ENCODE data around the gene FILIP1. TPM values are rescaled to one million over a fixed set of nuclear protein-coding genes. Genes with fewer than 3 reads are reported as not detected.

FILIP1 gene
- total and polyA plus RNA-seq, 8 donors: 0.31 to 29.8 (median 5.7) TPM

GRCh38 chr6:75490706-75491105, 2.9 kb downstream of the FILIP1 start:
- TF ChIP-seq POLR2A (IDR thresholded peaks at IDR 0.05) (no peak), POLR2AphosphoS5 (IDR thresholded peaks at IDR 0.05) (no peak), EP300 (IDR thresholded peaks at IDR 0.05) (no peak), CTCF (IDR thresholded peaks at IDR 0.05) (no peak)
- peaks cover 0 to 52% (median 13%) of the 10 kb centered on the region in 4 donors for H3K4me1 ChIP-seq
- peak overlapping the region in 3 of 5 donors; percentile 31 to 70 (median 32) for H3K27ac ChIP-seq

GRCh38 chr6:75489025-75489424, 4.6 kb downstream of the FILIP1 start:
- DNase-seq: peak in 1 of 2 donors; percentile 47
- Histone ChIP-seq H3K27me3 (no peaks in the 10 kb centered on the region), H3K4me1 (peaks cover 0 to 38% (median 13%) of the 10 kb centered on the region in 4 donors), H3K9me3 (no peaks in the 10 kb centered on the region), H3K27ac (peak overlapping the region in 3 of 5 donors; percentile 16 to 70 (median 48)), H3K36me3 (no peaks in the 10 kb centered on the region), H3K4me3 (peak overlapping the region in 1 of 4 donors; percentile 8)
- 9 to 20% (median 16%) methylated on average over 1 of the region's 1 CpG for WGBS, 5 donors
- intact Hi-C loops (cut with DNase I; ENCODE audit: low total_unique reads): no loop called here
- TF ChIP-seq POLR2A (IDR thresholded peaks at IDR 0.05) (no peak), POLR2AphosphoS5 (IDR thresholded peaks at IDR 0.05) (no peak), EP300 (IDR thresholded peaks at IDR 0.05) (no peak), CTCF (IDR thresholded peaks at IDR 0.05) (no peak)

More at GRCh38 chr6:75490706-75491105, 2.9 kb downstream of the FILIP1 start:
- Histone ChIP-seq H3K9me3 (no peaks in the 10 kb centered on the region), H3K27me3 (no peaks in the 10 kb centered on the region), H3K36me3 (no peaks in the 10 kb centered on the region), H3K4me3 (peak overlapping the region in 2 of 4 donors; percentile 38 to 40)
- no peak for DNase-seq
- intact Hi-C loops (cut with DNase I; ENCODE audit: low total_unique reads): no loop called here
- 73 to 91% (median 76%) methylated on average over 3 of the region's 3 CpGs for WGBS, 5 donors

GRCh38 chr6:75488033-75488432, 5.6 kb downstream of the FILIP1 start:
- H3K27me3 ChIP-seq: no peaks in the 10 kb centered on the region
- no peaks in the 10 kb centered on the region for H3K9me3 ChIP-seq
- DNase-seq: peak in 1 of 2 donors; percentile 79
- peak overlapping the region in 1 of 4 donors; percentile 8 for H3K4me3 ChIP-seq
- peaks cover 0 to 31% (median 13%) of the 10 kb centered on the region in 4 donors for H3K4me1 ChIP-seq
- intact Hi-C loops (cut with DNase I; ENCODE audit: low total_unique reads): no loop called here
- H3K27ac ChIP-seq: peak overlapping the region in 4 of 5 donors; percentile 16 to 70 (median 38)
- H3K36me3 ChIP-seq: no peaks in the 10 kb centered on the region
- WGBS, 5 donors: 3 to 22% (median 14%) methylated on average over 1 of the region's 1 CpG
- no peak for TF ChIP-seq POLR2AphosphoS5 (IDR thresholded peaks at IDR 0.05)
- TF ChIP-seq EP300 (IDR thresholded peaks at IDR 0.05): no peak
- TF ChIP-seq POLR2A (IDR thresholded peaks at IDR 0.05): no peak
- no peak for TF ChIP-seq CTCF (IDR thresholded peaks at IDR 0.05)

GRCh38 chr6:75486850-75487518, 6.6 kb downstream of the FILIP1 start:
- Histone ChIP-seq H3K9me3 (no peaks in the 10 kb centered on the region), H3K27ac (peak overlapping the region in 4 of 5 donors; percentile 16 to 70 (median 38)), H3K4me1 (peaks cover 0 to 33% (median 16%) of the 10 kb centered on the region in 4 donors), H3K27me3 (no peaks in the 10 kb centered on the region), H3K4me3 (no peak overlapping the region), H3K36me3 (no peaks in the 10 kb centered on the region)
- DNase-seq: peak in 1 of 2 donors; percentile 50
- WGBS, 5 donors: 73 to 82% (median 81%) methylated on average over 6 of the region's 6 CpGs
- intact Hi-C loops (cut with DNase I; ENCODE audit: low total_unique reads): no loop called here
- TF ChIP-seq CTCF (IDR thresholded peaks at IDR 0.05) (no peak), POLR2AphosphoS5 (IDR thresholded peaks at IDR 0.05) (no peak), POLR2A (IDR thresholded peaks at IDR 0.05) (no peak), EP300 (IDR thresholded peaks at IDR 0.05) (no peak)

Data from stomach (tissue), 9 donors.